PC-3 (cell line): ENCODE data around the gene EPHB1. TPM values are rescaled to one million over a fixed set of nuclear protein-coding genes. Genes with fewer than 3 reads are reported as not detected.

Experiments used
- ATAC-seq: fragments of 200-7000 bp; cut with Tn5 transposase; 2 replicates; pipeline ENCODE4 v1.9.1; 2020; ENCODE audit warnings: mild to moderate bottlenecking, moderate library complexity
- BruUV-seq: library from RNA; stranded (reverse); fragments of 400-500 nt; replicated peaks from 2 replicates; lab custom pipeline; 2021; lab: Mats Ljungman, UMichigan
- CTCF ChIA-PET: fragments of 300-600 bp; sonication (Branson Sonifier 250); formaldehyde crosslinking; loops from one replicate; lab custom pipeline; 2022; ENCODE audit warnings: antibody characterized with exemption; lab: Charles Lee
- POLR2A ChIA-PET: fragments of 300-600 bp; sonication (Branson Sonifier 250); formaldehyde crosslinking; loops from one replicate; lab custom pipeline; 2022; ENCODE audit warnings: antibody characterized with exemption; ENCODE audit not compliant: unreplicated experiment; lab: Charles Lee
- DNase-seq: peaks from one replicate; pipeline ENCODE4 v3.0.0-alpha.2; 2015
- H2AFZ ChIP-seq: fragments of 300-600 bp; sonication (generic); 2 replicates; pipeline ENCODE4 v1.6.0; 2016; ENCODE audit warnings: antibody characterized with exemption, low read length
- H3F3A ChIP-seq: fragments of 300-600 bp; sonication (generic); one replicate; pipeline ENCODE4 v1.6.0; 2017; ENCODE audit warnings: antibody characterized with exemption, low read length, control low read depth, mild to moderate bottlenecking; ENCODE audit not compliant: unreplicated experiment
- H3K27ac ChIP-seq: fragments of 300-600 bp; sonication (generic); 2 replicates; pipeline ENCODE4 v1.5.1; 2016; ENCODE audit warnings: mild to moderate bottlenecking, low read length
- H3K27me3 ChIP-seq: fragments of 300-600 bp; sonication (generic); 2 replicates; pipeline ENCODE4 v1.6.1; 2016; ENCODE audit warnings: low read length, mixed read lengths
- H3K36me3 ChIP-seq: fragments of 300-600 bp; sonication (generic); 2 replicates; pipeline ENCODE4 v1.6.1; 2016; ENCODE audit warnings: low read depth, mixed run types, low read length, mixed read lengths
- H3K4me1 ChIP-seq: fragments of 300-600 bp; sonication (generic); 2 replicates; pipeline ENCODE4 v1.5.1; 2016; ENCODE audit warnings: low read length; ENCODE audit not compliant: insufficient read depth
- H3K4me2 ChIP-seq: fragments of 300-600 bp; sonication (generic); 2 replicates; pipeline ENCODE4 v1.6.0; 2016; ENCODE audit warnings: low read length
- H3K4me3 ChIP-seq: fragments of 300-600 bp; sonication (generic); 2 replicates; pipeline ENCODE4 v1.5.1; 2016; ENCODE audit warnings: mild to moderate bottlenecking, low read length, mixed read lengths
- H3K79me2 ChIP-seq: fragments of 300-600 bp; sonication (generic); 2 replicates; pipeline ENCODE4 v1.6.1; 2017; ENCODE audit warnings: low read length, mixed read lengths
- H3K9ac ChIP-seq: fragments of 300-600 bp; sonication (generic); 2 replicates; pipeline ENCODE4 v1.6.0; 2016; ENCODE audit warnings: mild to moderate bottlenecking, low read length
- H3K9me2 ChIP-seq: fragments of 300-600 bp; sonication (generic); replicated peaks from 2 replicates; pipeline ENCODE4 v1.6.1; 2016; ENCODE audit warnings: mixed run types, low read length, mixed read lengths
- H3K9me3 ChIP-seq: fragments of 300-600 bp; sonication (generic); 2 replicates; pipeline ENCODE4 v1.6.1; 2016; ENCODE audit warnings: low read length, mixed read lengths
- H4K20me1 ChIP-seq: fragments of 300-600 bp; sonication (generic); 2 replicates; pipeline ENCODE4 v1.6.1; 2016; ENCODE audit warnings: low read length, mixed read lengths
- CTCF ChIP-seq: fragments of 300-600 bp; sonication (generic); conservative IDR thresholded peaks from 2 replicates; pipeline ENCODE4 v1.5.1; 2017; ENCODE audit warnings: antibody characterized with exemption, low read depth, mild to moderate bottlenecking, low read length
- EZH2 ChIP-seq: fragments of 300-600 bp; sonication (generic); IDR thresholded peaks from one replicate; pipeline ENCODE4 v1.6.1; 2017; ENCODE audit warnings: antibody characterized with exemption, mild to moderate bottlenecking, low read length; ENCODE audit not compliant: unreplicated experiment
- EZH2phosphoT487 ChIP-seq: fragments of 300-600 bp; sonication (generic); IDR thresholded peaks from 2 replicates; pipeline ENCODE4 v1.6.1; 2018; ENCODE audit warnings: mild to moderate bottlenecking, antibody characterized with exemption, low read length, borderline replicate concordance
- intact Hi-C: fragments of 100-400 bp; cut with micrococcal nuclease; formaldehyde crosslinking; loops from 2 replicates; pipeline ENCODE4 v1.9.0; 2023
- total RNA-seq: library from RNA; depleted of rRNA; stranded (reverse); fragments of >200 nt; gene quantifications from 2 replicates; pipeline ENCODE4 v1.2.3, GENCODE V29; 2014

EPHB1 gene
- total RNA-seq, 1 experiment from 2014 or later = 0.69 TPM

- no peak for DNase-seq
- H3K27ac ChIP-seq = no peak overlapping the region
- ChIA-PET CTCF (no interaction called here), POLR2A (no interaction called here)
- no peaks in the 10 kb centered on the region for H3F3A ChIP-seq
- no peak for TF ChIP-seq CTCF
- no peaks in the 10 kb centered on the region for H4K20me1 ChIP-seq
- H3K4me2 ChIP-seq = no peak overlapping the region
- H2AFZ ChIP-seq = no peak overlapping the region
- H3K9me3 ChIP-seq = no peaks in the 10 kb centered on the region
- H3K36me3 ChIP-seq = no peaks in the 10 kb centered on the region
- no peak overlapping the region for H3K9ac ChIP-seq
- no peaks in the 10 kb centered on the region for H3K79me2 ChIP-seq
- no peaks in the 10 kb centered on the region for H3K27me3 ChIP-seq
- H3K4me3 ChIP-seq = no peak overlapping the region
- no peaks in the 10 kb centered on the region for H3K4me1 ChIP-seq
- intact Hi-C loops = no loop called here
- no peak for ATAC-seq
- H3K9me2 ChIP-seq = no peaks in the 10 kb centered on the region
- no TSS peak for BruUV-seq
Observed at GRCh38 chr3:135181408-135181807, 386.3 kb downstream of the EPHB1 start.

- H3K4me2 ChIP-seq = no peak overlapping the region
- no peaks in the 10 kb centered on the region for H3K4me1 ChIP-seq
- CTCF ChIA-PET = no interaction called here
- H3F3A ChIP-seq = no peaks in the 10 kb centered on the region
- no peaks in the 10 kb centered on the region for H4K20me1 ChIP-seq
- no peak overlapping the region for H2AFZ ChIP-seq
- intact Hi-C loops = no loop called here
- H3K36me3 ChIP-seq = no peaks in the 10 kb centered on the region
- no peaks in the 10 kb centered on the region for H3K9me3 ChIP-seq
- TF ChIP-seq CTCF (no peak), EZH2 (no peak), EZH2phosphoT487 (no peak)
- BruUV-seq = no TSS peak
- H3K4me3 ChIP-seq = no peak overlapping the region
- ATAC-seq (no peak), DNase-seq (no peak)
- H3K9me2 ChIP-seq = no peaks in the 10 kb centered on the region
- POLR2A ChIA-PET = no interaction called here
- no peaks in the 10 kb centered on the region for H3K27me3 ChIP-seq
- no peak overlapping the region for H3K27ac ChIP-seq
- no peaks in the 10 kb centered on the region for H3K79me2 ChIP-seq
- H3K9ac ChIP-seq = no peak overlapping the region
Observed at GRCh38 chr3:135182364-135182998, 387.4 kb downstream of the EPHB1 start.

GRCh38 chr3:135190658-135191057 is 395.6 kb downstream of the EPHB1 start:
- intact Hi-C loops = no loop called here
- Histone ChIP-seq H3K4me2 (no peak overlapping the region), H3F3A (no peaks in the 10 kb centered on the region), H3K9me3 (no peaks in the 10 kb centered on the region), H3K27ac (no peak overlapping the region), H3K79me2 (no peaks in the 10 kb centered on the region), H4K20me1 (no peaks in the 10 kb centered on the region), H3K9ac (no peak overlapping the region), H3K4me1 (peaks cover 4% of the 10 kb centered on the region), H3K36me3 (no peaks in the 10 kb centered on the region), H3K4me3 (no peak overlapping the region), H3K9me2 (no peaks in the 10 kb centered on the region), H2AFZ (no peak overlapping the region), H3K27me3 (no peaks in the 10 kb centered on the region)
- TF ChIP-seq EZH2 (no peak), EZH2phosphoT487 (no peak), CTCF (no peak)
- CTCF ChIA-PET = no interaction called here
- POLR2A ChIA-PET = no interaction called here
- no TSS peak for BruUV-seq
- DNase-seq (no peak), ATAC-seq (no peak)
